Stimulated activated CD4-positive, alpha-beta T cell treated with anti-CD3 and anti-CD28 coated beads, Interleukin-1b, Interleukin-23, amount 100 ng/mL, for 4 hours (primary cell): ENCODE results near the gene CPSF3.
A peak's percentile ranks its signal among the peaks of the same experiment; 100 is the strongest.

Source experiments
- DNase-seq, 2 donors: peaks; one replicate each; pipeline ENCODE4 v3.0.0-alpha.2; 2020; ENCODE audit warnings: low read depth in 2 of 2

The CPSF3 gene

DNA sequence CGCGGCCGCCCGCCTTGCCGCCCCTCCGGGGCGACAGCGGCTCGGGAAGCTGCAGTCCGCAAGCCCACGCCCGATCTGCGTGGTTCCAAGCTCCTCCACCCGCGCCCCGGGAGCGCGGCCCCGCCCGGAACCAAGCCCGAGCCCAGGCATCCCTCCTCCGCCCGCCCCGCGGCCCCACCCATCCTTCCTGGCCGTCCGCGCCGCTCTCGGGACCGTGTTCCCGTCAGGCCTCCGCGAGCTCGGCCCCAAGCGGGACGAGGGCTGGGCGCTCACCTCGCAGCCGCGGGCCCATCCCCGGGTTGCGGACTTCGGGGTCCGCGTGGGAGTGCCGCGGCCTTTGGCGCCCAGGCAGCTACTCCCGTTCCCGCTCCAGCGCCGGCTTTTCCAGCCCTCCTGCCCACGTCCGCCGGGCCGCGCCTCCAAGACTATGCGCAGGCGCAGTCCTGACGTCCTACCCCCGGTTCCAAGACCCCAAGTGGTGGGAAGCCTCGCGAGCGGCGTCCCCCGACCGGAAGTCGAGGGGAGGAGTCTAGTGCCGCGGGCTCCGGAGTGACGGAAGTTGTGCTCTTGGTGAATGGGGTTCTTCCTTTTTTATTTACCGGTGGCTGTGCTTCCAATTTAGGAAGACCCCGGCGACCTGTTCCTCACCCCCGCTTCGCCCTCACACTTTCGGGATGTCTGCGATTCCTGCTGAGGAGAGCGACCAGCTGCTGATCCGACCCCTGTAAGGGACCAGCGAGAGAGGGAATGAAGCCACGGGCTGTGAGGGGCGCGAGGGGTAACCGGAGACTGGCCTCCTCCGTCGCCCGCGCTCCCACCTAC, at the start of gene CPSF3, which contains the start of gene ITGB1BP1:
Gene CPSF3, plus strand, starts transcription at position 555 of the 822 bp plus-strand sequence. Its CDS starts 120 bp downstream, at position 675.
Gene ITGB1BP1, minus strand, starts transcription at position 429 of the 822 bp plus-strand sequence. CDS start 4,831 bp downstream, outside the sequence.
- peak; percentile 94 for DNase-seq

DNA sequence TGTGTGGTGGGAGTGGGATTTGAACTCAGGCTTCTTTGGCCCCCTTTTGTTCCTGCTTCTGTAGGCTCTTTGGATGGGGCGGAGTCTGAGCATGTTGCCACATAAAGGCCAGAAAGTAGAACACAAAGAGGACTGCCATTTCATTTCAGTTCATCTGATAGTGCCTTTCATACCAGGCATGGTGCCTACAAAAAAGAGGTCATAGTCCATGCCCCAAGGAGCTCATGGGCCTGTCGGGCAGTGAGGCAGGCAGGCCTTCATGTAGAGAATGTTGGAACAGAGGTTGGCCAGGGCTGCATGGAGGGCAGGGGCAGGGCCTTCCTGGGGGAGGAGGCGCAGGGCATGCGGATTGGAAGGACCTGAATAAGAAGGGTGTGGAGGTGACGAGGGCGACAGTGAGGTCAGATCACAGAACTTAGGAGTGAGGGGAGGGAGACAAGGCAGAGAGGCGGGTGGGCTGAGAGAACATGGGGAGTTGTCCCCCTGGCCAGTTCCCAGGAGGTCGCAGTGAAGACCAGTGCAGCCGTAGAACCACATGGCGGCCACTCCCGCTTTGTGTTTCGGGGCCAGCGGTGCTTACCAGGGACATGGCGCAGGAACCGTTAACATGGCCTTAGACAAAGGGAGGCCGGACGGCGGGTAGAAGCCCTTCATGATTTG, 49.3 kb upstream of the CPSF3 start:
- DNase-seq, result no peak

DNA sequence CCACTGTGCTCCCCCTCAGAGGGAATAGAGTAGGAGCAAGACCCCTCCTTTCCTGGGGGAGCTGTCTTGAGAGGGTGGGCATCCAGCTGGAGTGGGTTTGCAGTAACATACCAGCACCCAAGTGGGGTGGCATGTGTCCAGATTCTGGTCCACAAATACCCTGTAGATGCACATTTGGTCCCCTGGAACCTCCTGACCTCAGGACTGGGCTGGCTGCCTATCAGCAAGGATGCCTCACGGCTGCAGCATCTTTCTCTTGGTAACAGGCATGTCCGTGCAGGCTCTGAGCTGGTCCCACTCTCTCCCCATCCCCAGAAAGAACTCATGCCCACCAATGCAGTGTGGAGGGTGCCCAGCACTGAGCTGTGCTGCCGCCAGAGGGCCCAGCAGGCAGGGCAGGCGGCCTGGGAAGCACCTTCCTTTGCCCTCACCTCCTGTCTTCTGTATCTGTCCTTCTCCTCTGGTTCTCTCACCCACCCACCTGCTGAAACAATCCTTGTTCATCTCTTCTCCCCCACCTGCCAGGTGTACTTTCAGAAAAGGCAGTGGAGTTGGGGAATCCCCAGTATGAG, 47.5 kb upstream of the CPSF3 start:
- no peak for DNase-seq

DNA sequence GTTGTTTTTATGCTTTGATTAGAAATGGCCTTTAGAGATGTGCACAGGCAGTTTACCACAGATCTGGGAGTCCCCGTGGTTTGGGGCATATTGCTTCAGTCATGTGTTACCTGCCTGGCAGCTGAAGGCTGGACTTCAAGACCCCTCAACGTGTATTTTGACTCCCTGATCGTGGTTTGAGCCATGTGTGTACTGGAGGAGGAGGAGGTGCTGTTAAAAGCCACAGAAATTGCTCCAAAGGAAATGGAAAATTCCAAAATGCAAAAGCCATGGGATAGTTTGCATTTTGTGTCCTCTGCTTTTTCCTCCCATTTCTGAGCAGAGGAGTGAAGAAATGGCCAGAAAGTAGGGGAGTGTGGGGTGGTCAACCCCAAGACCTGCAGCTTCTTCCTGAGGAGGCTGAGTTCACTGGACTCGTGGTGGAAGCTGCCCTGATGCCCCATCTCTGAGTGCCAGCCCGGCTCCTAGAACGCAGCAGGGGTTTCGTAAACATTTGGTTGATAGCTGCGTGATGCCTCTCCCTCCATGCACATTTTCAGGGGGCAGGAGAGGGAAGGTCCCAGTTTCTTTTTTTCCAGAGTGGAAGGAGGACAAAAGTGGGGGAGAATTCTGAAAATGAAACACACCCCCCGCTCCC, 45.9 kb upstream of the CPSF3 start:
- no peak for DNase-seq

GRCh38 chr2:9378433-9379390, 44.7 kb upstream of the CPSF3 start:
- DNase-seq, result no peak

GRCh38 chr2:9379391-9379755, 44.1 kb upstream of the CPSF3 start:
- no peak for DNase-seq

DNA sequence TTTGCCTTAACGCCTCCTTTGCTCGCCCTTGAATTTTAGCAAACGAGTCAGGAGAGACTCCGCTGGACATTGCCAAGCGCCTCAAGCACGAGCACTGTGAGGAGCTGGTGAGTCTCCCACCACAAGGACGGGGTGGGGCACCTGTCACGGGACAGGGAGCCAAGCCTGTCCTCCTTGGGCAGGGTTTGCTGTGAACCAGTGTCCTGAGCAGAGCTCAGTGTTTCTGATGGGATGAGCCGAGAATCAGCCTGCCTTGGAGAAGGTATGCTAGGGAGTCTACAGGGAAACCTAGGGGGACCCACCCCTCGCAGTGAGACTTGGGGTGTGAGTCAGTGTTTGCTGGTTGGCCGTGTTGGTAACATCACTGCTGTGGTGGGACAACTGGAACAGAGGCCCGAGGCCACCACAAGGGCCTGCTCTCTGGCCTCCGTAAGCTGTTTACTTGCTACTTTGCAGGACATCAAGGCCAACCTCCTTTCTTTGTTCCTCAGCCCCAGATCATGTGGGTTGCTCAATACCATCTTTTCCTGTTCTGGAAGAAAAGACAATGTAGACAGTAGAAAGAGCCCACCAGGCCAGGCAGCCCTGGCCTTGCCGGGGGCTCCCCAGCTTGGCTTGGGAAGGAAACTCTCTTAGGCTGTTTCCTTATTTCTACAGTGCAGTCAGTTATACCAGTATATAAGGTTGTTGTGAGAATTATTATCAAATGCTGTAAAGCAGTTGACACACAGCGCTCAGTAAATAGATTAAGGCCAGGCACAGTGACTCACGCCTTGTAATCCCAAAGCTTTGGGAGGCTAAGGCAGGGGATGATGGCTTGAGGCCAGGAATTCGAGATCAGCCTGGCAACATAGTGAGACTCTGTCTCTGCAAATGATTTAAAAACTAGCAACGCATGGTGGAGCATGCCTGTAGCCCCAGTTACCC, 42.5 kb upstream of the CPSF3 start:
- no peak for DNase-seq

GRCh38 chr2:9382604-9383235, 40.7 kb upstream of the CPSF3 start:
- DNase-seq, result no peak

GRCh38 chr2:9384521-9384920, 38.9 kb upstream of the CPSF3 start:
- no peak for DNase-seq

DNA sequence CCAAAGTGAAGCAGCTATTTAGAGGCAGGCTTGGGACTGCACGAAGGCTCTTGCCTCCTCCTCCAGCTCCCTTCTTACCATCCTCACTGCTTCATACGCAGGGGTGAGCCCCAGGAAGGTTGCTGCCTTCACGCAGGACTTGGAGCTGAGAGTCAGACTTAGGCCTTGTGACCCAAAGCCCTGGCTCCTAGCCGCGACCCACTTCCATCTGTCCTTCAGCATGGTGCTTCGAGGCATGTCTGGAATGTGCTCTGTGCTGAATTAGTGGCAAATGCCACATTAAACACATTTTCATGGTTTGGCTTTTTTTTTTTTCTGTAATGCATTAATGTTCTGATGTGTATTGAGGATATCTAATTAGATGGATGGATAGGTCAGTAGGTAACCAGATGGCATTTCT, 37.6 kb upstream of the CPSF3 start:
- DNase-seq, result no peak

DNA sequence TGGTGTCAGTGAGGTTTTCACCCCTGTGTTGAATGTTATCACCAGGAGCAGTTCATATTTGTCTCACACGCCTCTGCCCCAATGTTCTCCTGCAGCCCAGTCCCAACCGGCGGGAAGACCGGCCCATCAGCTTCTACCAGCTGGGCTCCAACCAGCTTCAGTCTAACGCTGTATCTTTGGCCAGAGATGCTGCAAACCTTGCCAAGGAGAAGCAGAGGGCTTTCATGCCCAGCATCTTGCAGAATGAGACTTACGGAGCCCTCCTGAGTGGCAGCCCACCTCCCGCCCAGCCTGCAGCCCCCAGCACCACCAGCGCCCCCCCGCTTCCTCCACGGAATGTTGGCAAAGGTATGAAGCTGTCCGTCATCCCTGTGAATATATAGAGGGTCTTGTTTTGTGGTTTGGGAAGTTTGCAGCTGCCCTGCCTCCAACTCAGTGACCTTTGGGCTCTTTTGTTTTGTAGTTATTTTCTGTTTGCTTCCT, 35.2 kb upstream of the CPSF3 start:
- no peak for DNase-seq

- no peak for DNase-seq
Measured at GRCh38 chr2:9388950-9389911, 34.2 kb upstream of the CPSF3 start.

GRCh38 chr2:9390151-9390850, 33.2 kb upstream of the CPSF3 start:
- DNase-seq, result no peak

DNA sequence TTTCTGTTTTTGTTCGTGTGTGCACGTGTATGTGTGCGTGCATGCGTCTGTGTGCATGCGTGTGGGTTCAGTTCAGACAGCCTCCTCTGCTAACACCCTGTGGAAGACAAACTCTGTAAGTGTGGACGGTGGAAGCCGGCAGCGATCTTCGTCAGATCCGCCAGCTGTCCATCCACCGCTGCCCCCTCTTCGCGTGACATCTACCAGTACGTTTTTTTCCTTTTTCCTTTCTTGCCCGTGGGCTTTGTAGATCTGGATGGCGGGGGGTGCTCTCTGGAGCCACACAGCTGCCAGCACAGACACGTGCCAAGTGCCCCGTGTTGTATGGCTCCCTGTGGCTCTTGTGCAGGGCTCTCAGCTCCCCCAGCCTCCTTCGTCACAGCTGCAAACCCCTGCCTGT, 32.5 kb upstream of the CPSF3 start:
- DNase-seq, result no peak

- DNase-seq, result no peak
Measured at GRCh38 chr2:9391961-9392720, 31.3 kb upstream of the CPSF3 start.

- DNase-seq, result no peak
Measured at GRCh38 chr2:9392898-9393765, 30.3 kb upstream of the CPSF3 start.
